ENCODE results near the gene MED31.
A peak's percentile ranks its signal among the peaks of the same experiment; 100 is the strongest.

MED31 gene

GRCh38 chr17:6654841-6655731, 3.7 kb upstream of the MED31 start:
- DNase-seq = no peak

DNA sequence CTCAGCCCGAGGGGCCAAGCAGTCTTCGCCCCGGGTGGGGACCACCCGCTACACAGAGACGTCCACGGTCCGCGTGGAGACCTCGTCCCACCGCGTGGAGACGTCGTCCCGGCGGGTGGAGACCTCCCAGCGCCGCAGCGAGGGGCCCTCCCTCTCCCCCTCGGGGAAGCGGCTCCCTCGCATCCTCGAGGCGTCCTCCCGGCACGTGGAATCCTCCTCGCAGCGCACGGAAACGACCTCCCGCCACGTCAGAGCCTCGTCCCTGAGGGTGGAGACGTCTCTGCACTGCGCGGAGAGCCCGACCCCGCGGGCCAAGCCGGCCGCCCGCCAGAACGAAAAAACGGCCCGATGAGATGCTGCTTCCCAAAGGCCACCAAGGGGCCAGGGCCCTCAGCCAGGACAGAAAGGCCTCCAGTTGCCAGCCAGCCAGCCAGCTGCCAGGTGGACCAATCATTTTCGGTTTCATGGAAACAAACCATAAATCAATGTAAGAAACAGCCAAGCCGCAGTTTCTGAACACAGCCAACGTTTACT, 581 bp upstream of the MED31 start:
- DNase-seq = no peak

DNA sequence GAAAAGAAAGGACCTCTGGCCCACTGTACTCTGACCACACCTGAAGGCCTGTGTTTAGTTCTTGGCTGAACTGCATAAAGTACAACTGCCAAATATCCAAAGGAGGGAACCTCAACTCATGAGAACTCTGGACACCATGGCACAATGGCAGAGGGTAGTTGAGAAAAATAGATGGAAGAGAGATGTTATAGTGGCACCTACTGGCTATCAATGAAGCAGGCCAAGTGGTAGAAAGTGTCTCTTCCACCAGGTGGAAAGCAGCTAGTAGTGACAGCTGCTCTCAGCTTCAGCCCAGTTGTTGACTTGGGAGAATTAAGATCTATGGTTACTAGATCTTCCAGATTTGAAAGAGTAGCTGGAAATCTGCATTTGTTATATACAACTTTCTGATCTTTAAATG, 3.2 kb downstream of the MED31 start:
- DNase-seq = no peak

GRCh38 chr17:6643451-6644125, 7.8 kb downstream of the MED31 start:
- no peak for DNase-seq

DNA sequence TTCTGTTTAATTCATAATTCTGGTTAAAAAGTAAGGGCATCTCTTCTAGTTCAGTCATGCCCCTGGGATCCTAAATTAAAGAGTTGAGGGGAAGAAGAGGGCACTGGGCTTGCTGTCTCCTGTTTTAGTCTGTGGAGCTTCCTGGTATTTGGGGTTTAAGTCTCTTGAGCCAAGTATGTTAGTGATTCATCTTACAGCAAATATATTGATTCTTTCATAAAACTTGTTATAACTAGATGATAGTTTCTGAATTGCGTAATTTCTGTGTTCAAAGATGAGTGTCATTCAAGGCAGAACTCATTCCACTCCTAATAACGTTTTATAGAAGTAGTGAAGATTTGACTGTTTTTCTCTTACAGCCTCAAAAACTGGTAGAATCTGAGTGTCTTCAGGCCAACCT, 8.8 kb downstream of the MED31 start:
- no peak for DNase-seq

DNA sequence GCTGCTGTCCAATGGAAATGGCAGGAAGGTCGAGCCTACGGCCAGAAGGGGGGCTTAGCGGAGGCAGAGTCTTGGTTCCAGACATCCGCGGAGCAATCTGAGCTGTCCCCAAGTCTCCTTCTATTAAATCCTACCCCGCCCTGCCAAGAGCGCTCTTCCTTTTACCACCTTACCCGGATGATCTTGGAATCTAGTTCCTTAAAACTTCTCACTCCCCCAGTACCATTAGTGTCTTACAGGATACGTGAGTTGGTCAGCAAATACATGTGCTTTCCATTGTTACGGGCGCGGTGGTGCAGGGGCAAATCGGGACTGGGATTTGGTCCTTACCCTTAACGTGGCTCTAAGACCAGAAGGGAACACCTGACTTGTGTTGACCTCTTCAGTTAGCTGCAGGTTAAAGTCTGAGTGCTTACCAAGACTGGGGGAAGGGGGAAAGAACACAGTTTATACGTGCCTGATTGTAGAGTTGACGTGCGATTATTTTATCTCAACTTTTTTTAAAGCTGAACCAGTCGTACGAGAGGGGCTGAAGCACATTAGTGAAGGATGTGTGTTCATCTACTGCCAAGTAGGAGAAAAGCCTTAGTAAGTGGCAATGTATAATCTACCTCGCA, 10.1 kb downstream of the MED31 start:
- no peak for DNase-seq

- DNase-seq = peak; percentile 90
Measured at GRCh38 chr17:6640536-6641246, 10.7 kb downstream of the MED31 start, which contains the start of the genes KIAA0753 and TXNDC17. Gene KIAA0753, minus strand, starts transcription at chr17:6640711. Its CDS starts 5,608 bp downstream, at chr17:6635103. Gene TXNDC17, plus strand, starts transcription at chr17:6641060. Its CDS starts 23 bp downstream, at chr17:6641083.

- DNase-seq = peak; percentile 19
Measured at GRCh38 chr17:6639586-6640535, 11.5 kb downstream of the MED31 start.

- no peak for DNase-seq
Measured at GRCh38 chr17:6639014-6639585, 12.3 kb downstream of the MED31 start.

DNA sequence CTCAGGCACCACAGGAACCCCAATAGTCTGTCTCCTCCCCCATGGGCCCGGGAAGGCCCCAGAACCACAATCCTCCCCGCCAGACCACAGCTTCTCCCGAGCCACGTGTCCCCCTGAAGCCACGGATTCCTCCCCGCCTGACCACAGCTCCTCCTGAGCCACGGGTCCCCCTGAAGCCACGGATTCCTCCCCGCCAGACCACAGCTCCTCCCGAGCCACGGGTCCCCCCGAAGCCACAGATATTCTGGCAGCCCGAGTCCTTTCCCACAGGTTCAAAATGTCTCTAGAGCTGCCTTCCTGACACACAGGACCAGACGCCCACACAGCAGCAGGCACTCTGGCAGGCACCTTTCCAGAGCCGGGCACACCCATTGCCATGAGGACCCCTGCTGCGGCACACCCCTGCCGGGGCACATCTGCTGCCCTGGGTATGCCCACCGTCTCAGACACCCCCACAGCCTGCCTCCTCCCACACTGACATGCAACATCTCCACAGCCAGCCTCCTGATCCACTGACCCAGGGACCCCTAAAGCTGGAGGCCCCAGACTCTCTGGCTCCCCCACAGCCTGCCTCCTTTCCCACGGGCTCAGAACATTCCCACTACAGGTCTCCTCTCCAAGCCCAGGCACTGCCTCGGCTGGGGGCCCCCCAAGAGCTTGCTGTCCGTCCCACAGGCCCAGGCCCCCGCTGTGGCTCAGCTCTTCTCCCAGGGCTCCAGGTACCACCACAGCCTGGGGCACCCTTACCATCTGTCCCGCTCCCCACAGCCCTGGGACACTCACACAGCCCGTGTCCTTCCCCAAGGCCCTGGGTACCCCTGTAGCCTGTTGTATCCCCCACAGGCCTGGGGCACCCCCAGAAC, 13.1 kb downstream of the MED31 start:
- no peak for DNase-seq

DNA sequence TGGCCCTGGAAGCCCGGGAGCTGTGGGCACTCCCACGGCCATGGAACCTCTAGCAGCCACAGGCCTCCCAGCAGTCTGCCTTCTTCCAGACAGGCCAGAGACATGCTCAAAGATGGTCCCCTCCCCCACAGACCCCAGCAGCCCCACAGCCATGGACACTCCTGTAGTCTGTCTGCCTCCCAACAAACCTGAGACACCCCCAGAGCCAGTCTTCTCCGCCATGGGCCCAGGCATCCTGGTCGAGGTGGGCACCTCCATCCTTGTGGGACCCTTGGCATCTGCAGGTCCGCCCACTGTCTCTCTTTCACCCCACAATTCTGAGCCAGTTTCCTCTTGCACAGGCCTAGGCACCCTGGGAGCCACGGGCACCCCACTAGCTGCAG, 14.0 kb downstream of the MED31 start:
- DNase-seq = no peak

- no peak for DNase-seq
Measured at GRCh38 chr17:6636616-6637457, 14.6 kb downstream of the MED31 start.

- DNase-seq = no peak
Measured at GRCh38 chr17:6636105-6636504, 15.3 kb downstream of the MED31 start.

- DNase-seq = no peak
Measured at GRCh38 chr17:6633263-6633662, 18.1 kb downstream of the MED31 start.

DNA sequence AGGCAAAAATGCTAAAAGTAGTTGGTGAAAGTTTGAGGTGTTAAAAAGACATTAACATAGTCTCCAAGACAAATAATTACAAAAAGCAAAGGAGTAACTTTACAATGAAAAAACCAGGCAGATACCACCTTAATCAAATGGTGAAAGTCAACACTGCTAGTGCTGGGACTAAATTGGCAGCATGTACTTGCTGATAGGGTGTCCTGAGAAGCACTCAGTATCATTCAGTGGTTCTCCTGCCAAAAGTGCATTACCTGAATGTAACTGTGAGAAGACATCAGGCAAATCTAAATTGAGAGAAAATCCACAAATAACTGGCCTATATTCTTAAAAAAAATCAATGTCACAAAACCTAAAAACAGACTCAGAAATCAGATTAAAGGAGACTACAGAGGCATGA, 18.9 kb downstream of the MED31 start:
- DNase-seq = no peak

DNA sequence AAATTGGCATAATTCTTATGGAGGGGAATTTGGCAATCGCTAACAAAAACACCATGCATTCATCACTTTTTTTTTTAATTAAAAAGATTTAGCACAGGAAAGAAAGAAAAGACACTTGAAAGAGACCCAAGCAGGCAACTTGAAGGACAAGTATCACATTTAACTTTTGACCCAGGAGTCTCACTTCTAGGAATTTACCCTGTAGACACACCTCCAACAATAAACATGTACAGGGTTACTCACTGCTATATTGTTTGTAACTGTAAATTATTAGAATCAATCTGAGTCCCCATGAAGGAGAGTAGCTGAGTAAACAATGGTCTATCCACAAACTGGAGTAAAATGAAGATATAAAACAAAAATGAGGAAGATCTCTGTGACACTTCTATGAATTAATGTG, 21.0 kb downstream of the MED31 start:
- no peak for DNase-seq

DNA sequence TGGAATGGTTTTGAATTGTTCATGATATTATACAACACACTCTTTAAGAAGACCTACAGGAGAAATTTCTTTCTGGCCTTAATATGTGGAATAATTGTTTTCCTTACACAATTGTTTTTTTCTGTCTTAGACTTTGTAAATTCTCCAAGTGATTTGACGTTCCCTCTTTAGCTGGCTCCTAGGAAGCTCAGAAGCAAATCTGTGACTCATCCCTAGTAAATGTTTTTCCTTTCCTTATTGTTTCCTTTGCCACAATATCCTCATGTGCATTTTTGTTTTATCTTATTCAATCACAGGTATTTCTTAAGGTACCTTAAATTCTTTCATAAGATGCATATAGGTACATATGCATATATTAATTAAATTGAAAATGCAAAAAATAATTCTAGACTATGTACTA, 24.4 kb downstream of the MED31 start:
- no peak for DNase-seq

- DNase-seq = no peak
Measured at GRCh38 chr17:6626616-6627015, 24.8 kb downstream of the MED31 start.

DNA sequence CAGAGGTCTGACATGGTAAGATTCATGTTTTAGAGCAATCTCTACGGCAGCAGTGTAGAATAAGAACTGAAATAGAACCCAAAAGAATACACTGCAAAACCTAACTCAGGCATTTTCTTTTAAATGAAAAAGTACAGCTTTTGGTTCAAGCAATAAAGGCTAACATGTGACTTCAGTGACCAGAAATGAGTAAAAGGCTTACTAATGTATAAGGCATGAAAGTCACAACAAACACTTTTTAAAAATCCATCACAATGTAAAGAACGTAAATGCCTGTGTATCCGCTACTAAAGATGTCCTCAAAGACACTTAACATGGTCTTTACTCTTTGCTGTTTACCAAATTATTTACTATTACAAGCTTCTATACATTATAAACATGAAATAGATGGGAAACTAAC, 27.5 kb downstream of the MED31 start:
- no peak for DNase-seq

Measured in CD4-positive, alpha-beta T cell treated with Interleukin-4 for 4 hours (primary cell).